ENCODE results near the gene PLCG1.

The PLCG1 gene

DNA sequence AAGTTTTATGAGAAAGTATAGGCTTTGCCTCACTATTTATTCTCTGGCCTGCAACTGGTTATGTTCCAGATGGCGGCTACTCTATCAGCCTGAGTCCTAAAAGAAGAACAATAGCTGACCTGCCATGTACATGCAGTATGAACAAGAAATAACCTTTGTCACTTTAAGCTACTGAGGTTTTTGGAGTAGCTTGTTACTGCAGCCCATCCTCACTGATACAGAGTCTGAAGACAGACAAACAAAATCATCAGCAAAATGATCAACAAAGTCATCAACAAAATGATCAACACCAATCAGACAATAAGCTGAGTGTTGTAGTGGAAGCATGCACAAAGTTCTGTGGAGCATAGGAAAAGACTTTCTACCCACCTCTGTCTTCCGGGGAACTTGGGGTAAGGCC is 82.5 kb downstream of the PLCG1 start:
- no peak for FAIRE-seq

DNA sequence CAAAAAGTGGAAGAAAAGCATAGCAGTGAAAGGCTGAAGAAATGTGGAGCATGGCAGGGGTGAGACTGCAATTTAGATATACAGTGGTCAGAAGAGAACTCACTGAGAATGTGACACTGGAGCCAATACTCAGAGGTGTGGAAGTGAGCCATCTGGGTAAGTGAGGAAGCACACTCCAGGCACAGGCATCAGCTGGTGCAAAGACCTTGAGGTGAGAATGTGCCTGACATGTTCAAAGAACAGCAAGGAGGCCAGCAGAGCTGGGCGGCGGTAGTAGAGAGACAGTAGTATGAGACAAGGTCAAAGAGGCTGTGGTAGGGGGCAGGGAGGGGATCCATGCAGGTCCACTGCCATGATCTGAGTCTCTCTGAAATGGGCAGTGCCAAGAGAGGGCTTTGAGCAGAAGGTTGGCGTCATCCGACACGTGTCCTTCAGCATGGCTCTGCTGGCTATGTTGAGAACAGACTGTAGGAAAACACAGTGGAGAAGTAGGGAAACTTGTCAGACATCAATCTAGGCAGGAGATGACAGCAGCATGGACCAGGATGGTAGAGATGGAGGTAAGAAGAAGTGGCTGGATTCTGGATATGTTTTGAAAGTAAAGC is 84.4 kb downstream of the PLCG1 start:
- FAIRE-seq, result no peak

DNA sequence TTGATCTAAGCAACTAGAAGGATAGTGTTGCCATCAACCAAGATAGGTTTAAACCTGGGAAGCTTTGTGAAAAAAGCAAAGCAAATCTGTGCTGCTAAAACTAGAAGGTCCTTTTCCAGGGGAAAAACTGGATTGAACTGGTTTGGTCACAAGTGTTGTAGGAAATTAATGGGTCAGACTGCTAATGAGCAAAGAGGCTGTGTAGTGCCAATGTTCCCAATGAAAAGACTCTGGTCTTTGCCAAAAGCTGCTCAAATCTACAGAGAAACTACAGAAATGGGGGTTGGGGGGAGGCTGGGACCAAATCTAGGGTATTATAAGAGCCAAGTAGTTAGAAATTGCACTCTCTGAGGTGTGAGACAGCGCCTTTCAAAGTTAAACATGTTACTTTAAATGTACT is 85.0 kb downstream of the PLCG1 start:
- no peak for FAIRE-seq

- no peak for FAIRE-seq
These were observed 85.4 kb downstream of the PLCG1 start for GRCh38 chr20:41222703-41223102.

DNA sequence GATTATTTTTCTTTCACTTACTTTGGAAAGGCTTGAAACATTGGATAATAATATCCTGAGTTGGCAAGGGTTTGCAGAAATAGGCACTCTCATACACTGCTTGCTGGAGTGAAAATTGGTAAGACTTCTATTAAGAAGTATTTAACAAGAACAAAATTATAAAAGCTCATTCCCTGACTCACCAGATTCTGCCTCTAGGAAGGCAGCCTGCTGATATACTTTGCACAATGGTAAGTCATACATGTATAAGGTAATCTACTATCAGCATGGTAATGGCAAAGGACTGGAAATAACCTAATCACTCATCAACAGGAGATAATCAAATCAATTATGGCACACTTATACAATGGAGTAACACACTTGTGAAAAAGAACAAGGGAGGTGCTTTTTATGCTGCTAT is 85.8 kb downstream of the PLCG1 start:
- no peak for FAIRE-seq

DNA sequence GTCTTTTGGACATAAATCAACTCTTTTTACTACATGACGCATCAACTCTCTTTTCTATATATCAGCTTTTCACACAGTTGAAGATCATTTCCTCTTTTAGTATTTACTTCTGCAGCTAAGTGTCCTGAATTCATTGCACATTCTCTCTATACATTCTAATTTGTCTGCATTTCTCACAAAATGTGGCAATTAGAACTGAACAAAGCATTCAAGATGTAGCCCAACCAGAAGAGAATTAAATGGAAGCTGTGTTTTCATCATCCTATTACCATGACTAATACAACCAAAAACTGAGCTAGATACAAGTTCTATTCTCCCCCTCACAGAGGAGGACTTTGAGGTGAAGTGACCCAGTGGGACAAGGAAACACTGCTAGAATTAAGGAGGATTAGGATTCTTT is 86.9 kb downstream of the PLCG1 start:
- FAIRE-seq, result no peak

- no peak for FAIRE-seq
These were observed 87.7 kb downstream of the PLCG1 start for GRCh38 chr20:41225091-41225490.

DNA sequence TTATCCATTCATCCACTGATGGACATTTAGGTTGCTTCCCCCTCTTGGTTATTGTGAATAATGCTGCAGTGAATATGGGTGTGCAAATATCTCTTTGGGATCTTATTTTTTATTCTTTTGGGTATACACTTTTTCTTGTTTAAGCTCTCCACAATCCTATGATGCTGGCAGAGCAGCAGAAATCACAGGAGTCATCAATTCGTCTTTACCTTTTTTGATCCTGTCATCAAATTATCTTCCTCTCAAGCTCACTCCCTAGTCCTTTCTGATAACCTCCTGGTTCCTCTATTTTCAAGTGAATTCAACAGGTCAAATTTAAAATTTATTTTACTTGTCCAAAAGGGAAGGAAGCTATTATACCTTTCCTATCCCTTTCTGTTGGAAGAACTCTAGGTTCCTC is 89.1 kb downstream of the PLCG1 start:
- no peak for FAIRE-seq
